Measurements from ENCODE around the gene GCNT4. TPM values are rescaled to one million over a fixed set of nuclear protein-coding genes. Genes with fewer than 3 reads are reported as not detected.
A peak's percentile ranks its signal among the peaks of the same experiment; 100 is the strongest.
"Not testable (repeated sequence)": the region's sequence is repeated elsewhere in the genome, so short reads cannot be mapped to it uniquely, and the experiment has no call there.

The GCNT4 gene, protein sequence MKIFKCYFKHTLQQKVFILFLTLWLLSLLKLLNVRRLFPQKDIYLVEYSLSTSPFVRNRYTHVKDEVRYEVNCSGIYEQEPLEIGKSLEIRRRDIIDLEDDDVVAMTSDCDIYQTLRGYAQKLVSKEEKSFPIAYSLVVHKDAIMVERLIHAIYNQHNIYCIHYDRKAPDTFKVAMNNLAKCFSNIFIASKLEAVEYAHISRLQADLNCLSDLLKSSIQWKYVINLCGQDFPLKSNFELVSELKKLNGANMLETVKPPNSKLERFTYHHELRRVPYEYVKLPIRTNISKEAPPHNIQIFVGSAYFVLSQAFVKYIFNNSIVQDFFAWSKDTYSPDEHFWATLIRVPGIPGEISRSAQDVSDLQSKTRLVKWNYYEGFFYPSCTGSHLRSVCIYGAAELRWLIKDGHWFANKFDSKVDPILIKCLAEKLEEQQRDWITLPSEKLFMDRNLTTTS
- total RNA-seq (16.6 TPM), polyA plus RNA-seq (10 to 100 TPM in 2 of 4 donors, 1 to 10 TPM in 2; 7.6 to 15.0 (median 10.3) TPM)

DNA sequence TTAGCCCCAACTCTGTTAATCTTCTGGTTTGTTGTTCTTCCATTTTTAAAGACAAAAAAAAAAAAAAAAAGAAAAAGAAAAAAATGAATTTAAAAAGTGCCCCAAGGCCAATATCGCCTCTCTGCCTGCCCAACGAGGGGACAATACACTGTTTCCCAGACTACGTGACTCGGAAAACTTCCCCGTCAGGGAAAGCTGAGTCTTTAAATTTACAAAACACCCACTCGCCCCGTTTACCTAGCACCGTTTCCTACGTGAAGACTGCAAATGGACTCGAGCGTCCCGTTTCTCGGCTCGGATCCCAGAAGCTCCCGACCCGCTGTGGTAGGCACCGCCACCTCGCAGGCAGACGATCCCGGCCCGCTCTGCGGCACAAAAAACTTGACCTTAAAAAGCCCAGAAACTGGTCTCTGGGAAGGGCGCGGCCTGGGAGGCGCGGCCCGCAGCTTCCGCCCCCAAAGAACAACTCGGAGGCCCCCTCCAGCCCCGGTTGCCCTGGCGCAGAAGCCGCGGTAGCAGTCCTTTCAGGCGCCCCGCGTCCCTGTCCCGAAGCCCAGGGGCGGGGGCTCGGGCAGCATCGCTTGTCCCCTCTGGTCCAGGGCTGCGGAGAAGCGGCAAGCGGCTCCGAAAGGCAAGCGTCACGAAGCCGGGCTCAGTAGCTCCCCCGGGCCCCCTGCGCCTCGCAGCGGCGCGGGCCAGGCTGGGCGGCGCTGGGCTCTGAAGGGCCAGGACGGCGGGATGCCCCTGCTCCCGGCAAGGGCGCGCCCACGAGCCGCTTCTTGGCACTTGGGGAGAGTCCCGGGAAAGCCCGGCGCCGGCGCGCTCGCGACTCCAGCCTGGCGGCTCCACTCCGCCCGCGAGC is at the start of gene GCNT4:
Gene GCNT4, minus strand, starts transcription at position 367 of the 862 bp plus-strand sequence. CDS start 22,521 bp downstream, outside the sequence.
- ATAC-seq (ENCODE audit: low read depth in 2 of 2) (peak in 1 of 2 donors; percentile 10), DNase-seq (peak; percentile 32 to 71 (median 61))
- Mint-ChIP-seq H3K4me1 (peaks cover 28 to 81% (median 63%) of the 10 kb centered on the region in 4 donors), H3K27me3 (peaks cover 9% of the 10 kb centered on the region), H3K4me3 (peak within 1 kb of the TSS; percentile 87 to 97 (median 95)), H3K27ac (peak within 1 kb of the TSS; percentile 93 to 97 (median 95)), H3K36me3 (peaks cover 29% of the 10 kb centered on the region), H3K9me3 (peaks cover 0 to 4% (median 0%) of the 10 kb centered on the region in 7 donors)
- peaks cover 12% of the 10 kb centered on the region for H3K36me3 ChIP-seq (ENCODE audit: control insufficient read depth, insufficient read depth, low read length)
- no peaks in the 10 kb centered on the region for H3K9me3 ChIP-seq (ENCODE audit: control insufficient read depth in 2 of 2, low read length in 2 of 2)
- H3K4me3 ChIP-seq (ENCODE audit: low read depth, low read length), result peak within 1 kb of the TSS; percentile 99
- H3K27ac ChIP-seq (ENCODE audit: insufficient read depth, low read length, poor library complexity, severe bottlenecking), result peak within 1 kb of the TSS; percentile 88
- H3K4me1 ChIP-seq (ENCODE audit: control insufficient read depth, insufficient read depth, low read length, poor library complexity, severe bottlenecking), result peaks cover 79% of the 10 kb centered on the region
- no peaks in the 10 kb centered on the region for H3K27me3 ChIP-seq (ENCODE audit: control insufficient read depth, insufficient read depth, low read length)

- H3K9me3 Mint-ChIP-seq; H3K27me3 ChIP-seq (ENCODE audit: control insufficient read depth, insufficient read depth, low read length); H3K27ac ChIP-seq (ENCODE audit: insufficient read depth, low read length, poor library complexity, severe bottlenecking); H3K9me3 ChIP-seq (ENCODE audit: control insufficient read depth in 2 of 2, low read length in 2 of 2); H3K27me3 Mint-ChIP-seq; H3K4me1 ChIP-seq (ENCODE audit: control insufficient read depth, insufficient read depth, low read length, poor library complexity, severe bottlenecking); ATAC-seq (ENCODE audit: low read depth in 2 of 2); H3K36me3 ChIP-seq (ENCODE audit: control insufficient read depth, insufficient read depth, low read length); H3K36me3 Mint-ChIP-seq: not testable (repeated sequence)
- H3K4me1 Mint-ChIP-seq, result peaks cover 12 to 46% (median 22%) of the 10 kb centered on the region in 4 donors
- peak in 1 of 3 donors; percentile 36 for DNase-seq
- peak overlapping the region; percentile 7 to 79 (median 9) for H3K27ac Mint-ChIP-seq
- peak overlapping the region; percentile 56 for H3K4me3 ChIP-seq (ENCODE audit: low read depth, low read length)
- H3K4me3 Mint-ChIP-seq, result peak overlapping the region in 2 of 4 donors; percentile 3 to 11
Measured at GRCh38 chr5:75095956-75096355, 43.6 kb upstream of the GCNT4 start.

GRCh38 chr5:75091597-75091996 is 39.2 kb upstream of the GCNT4 start:
- no peaks in the 10 kb centered on the region for H3K27me3 ChIP-seq (ENCODE audit: control insufficient read depth, insufficient read depth, low read length)
- H3K4me1 ChIP-seq (ENCODE audit: control insufficient read depth, insufficient read depth, low read length, poor library complexity, severe bottlenecking), result peaks cover 16% of the 10 kb centered on the region
- ATAC-seq (ENCODE audit: low read depth in 2 of 2) (peak in 1 of 2 donors; percentile 26), DNase-seq (no peak)
- Mint-ChIP-seq H3K4me1 (peaks cover 26 to 72% (median 38%) of the 10 kb centered on the region in 4 donors), H3K9me3 (peaks cover 0 to 1% (median 0%) of the 10 kb centered on the region in 7 donors), H3K27ac (no peak overlapping the region), H3K36me3 (no peaks in the 10 kb centered on the region), H3K27me3 (peaks cover 4% of the 10 kb centered on the region), H3K4me3 (no peak overlapping the region)
- H3K27ac ChIP-seq (ENCODE audit: insufficient read depth, low read length, poor library complexity, severe bottlenecking), result no peak overlapping the region
- H3K9me3 ChIP-seq (ENCODE audit: control insufficient read depth in 2 of 2, low read length in 2 of 2), result no peaks in the 10 kb centered on the region
- H3K36me3 ChIP-seq (ENCODE audit: control insufficient read depth, insufficient read depth, low read length), result no peaks in the 10 kb centered on the region
- no peak overlapping the region for H3K4me3 ChIP-seq (ENCODE audit: low read depth, low read length)

DNA sequence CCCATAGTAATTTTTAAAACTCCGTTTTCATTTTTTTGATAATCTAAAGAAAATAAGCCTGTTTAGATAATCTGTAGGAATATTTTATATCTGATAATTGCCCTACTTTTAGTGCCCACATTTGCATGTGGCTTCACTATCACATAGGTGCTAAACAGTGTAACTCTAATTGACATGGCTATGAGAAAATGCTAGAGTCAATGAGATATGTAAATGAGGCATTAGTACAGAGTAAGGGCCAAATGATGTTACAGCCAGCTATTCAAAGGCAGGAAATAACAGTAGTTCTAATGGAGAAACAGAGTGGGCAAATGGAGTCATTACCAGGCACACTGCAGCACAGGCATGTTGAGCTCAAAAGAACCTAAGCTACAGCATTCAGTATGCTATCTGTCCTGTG is 37.3 kb upstream of the GCNT4 start:
- H3K27ac Mint-ChIP-seq, result peak overlapping the region in 2 of 3 donors; percentile 17 to 32
- H3K27ac ChIP-seq (ENCODE audit: insufficient read depth, low read length, poor library complexity, severe bottlenecking), result no peak overlapping the region
- DNase-seq, result no peak
- ATAC-seq (ENCODE audit: low read depth in 2 of 2), result peak in 1 of 2 donors; percentile 40
- no peaks in the 10 kb centered on the region for H3K9me3 ChIP-seq (ENCODE audit: control insufficient read depth in 2 of 2, low read length in 2 of 2)
- no peak overlapping the region for H3K4me3 ChIP-seq (ENCODE audit: low read depth, low read length)
- H3K36me3 Mint-ChIP-seq, result no peaks in the 10 kb centered on the region
- H3K4me1 Mint-ChIP-seq, result peaks cover 14 to 55% (median 27%) of the 10 kb centered on the region in 4 donors
- no peaks in the 10 kb centered on the region for H3K36me3 ChIP-seq (ENCODE audit: control insufficient read depth, insufficient read depth, low read length)
- H3K27me3 Mint-ChIP-seq, result peaks cover 4% of the 10 kb centered on the region
- no peaks in the 10 kb centered on the region for H3K9me3 Mint-ChIP-seq
- H3K4me1 ChIP-seq (ENCODE audit: control insufficient read depth, insufficient read depth, low read length, poor library complexity, severe bottlenecking), result peaks cover 11% of the 10 kb centered on the region
- H3K27me3 ChIP-seq (ENCODE audit: control insufficient read depth, insufficient read depth, low read length), result no peaks in the 10 kb centered on the region
- peak overlapping the region in 1 of 4 donors; percentile 11 for H3K4me3 Mint-ChIP-seq

- Histone ChIP-seq H3K9me3 (ENCODE audit: control insufficient read depth in 2 of 2, low read length in 2 of 2) (no peaks in the 10 kb centered on the region), H3K27ac (ENCODE audit: insufficient read depth, low read length, poor library complexity, severe bottlenecking) (no peak overlapping the region), H3K4me1 (ENCODE audit: control insufficient read depth, insufficient read depth, low read length, poor library complexity, severe bottlenecking) (peaks cover 11% of the 10 kb centered on the region), H3K36me3 (ENCODE audit: control insufficient read depth, insufficient read depth, low read length) (no peaks in the 10 kb centered on the region), H3K4me3 (ENCODE audit: low read depth, low read length) (no peak overlapping the region), H3K27me3 (ENCODE audit: control insufficient read depth, insufficient read depth, low read length) (no peaks in the 10 kb centered on the region)
- Mint-ChIP-seq H3K9me3 (no peaks in the 10 kb centered on the region), H3K4me1 (peaks cover 10 to 52% (median 25%) of the 10 kb centered on the region in 4 donors), H3K4me3 (peak overlapping the region in 1 of 4 donors; percentile 45), H3K27ac (no peak overlapping the region), H3K36me3 (no peaks in the 10 kb centered on the region), H3K27me3 (peaks cover 4% of the 10 kb centered on the region)
- no peak for ATAC-seq (ENCODE audit: low read depth in 2 of 2)
- DNase-seq, result no peak
Measured at GRCh38 chr5:75089137-75089536, 36.8 kb upstream of the GCNT4 start.

DNA sequence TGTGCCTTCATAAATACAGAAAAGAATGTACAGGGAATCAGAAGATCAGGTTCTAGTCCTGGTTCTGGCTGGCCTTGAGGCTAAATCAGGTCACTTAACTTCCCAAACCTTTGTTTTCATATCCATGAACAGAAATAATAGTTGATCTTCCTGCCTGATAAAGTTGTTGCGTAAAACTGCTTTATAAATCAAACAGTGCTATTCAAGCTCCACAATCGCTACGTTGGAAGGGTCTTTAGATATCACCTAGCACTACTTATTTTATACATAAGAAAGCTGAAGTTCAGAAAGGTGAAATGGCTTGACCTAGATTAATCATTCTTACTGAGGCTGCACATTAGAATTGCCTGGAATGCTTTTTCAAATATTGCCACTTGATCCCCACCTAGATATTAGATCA is 36.3 kb upstream of the GCNT4 start:
- Histone ChIP-seq H3K4me3 (ENCODE audit: low read depth, low read length) (no peak overlapping the region), H3K9me3 (ENCODE audit: control insufficient read depth in 2 of 2, low read length in 2 of 2) (no peaks in the 10 kb centered on the region), H3K27ac (ENCODE audit: insufficient read depth, low read length, poor library complexity, severe bottlenecking) (no peak overlapping the region), H3K27me3 (ENCODE audit: control insufficient read depth, insufficient read depth, low read length) (no peaks in the 10 kb centered on the region), H3K36me3 (ENCODE audit: control insufficient read depth, insufficient read depth, low read length) (no peaks in the 10 kb centered on the region), H3K4me1 (ENCODE audit: control insufficient read depth, insufficient read depth, low read length, poor library complexity, severe bottlenecking) (peaks cover 11% of the 10 kb centered on the region)
- peak overlapping the region in 1 of 3 donors; percentile 15 for H3K27ac Mint-ChIP-seq
- H3K4me1 Mint-ChIP-seq, result peaks cover 10 to 48% (median 25%) of the 10 kb centered on the region in 4 donors
- no peak overlapping the region for H3K4me3 Mint-ChIP-seq
- no peaks in the 10 kb centered on the region for H3K9me3 Mint-ChIP-seq
- peaks cover 4% of the 10 kb centered on the region for H3K27me3 Mint-ChIP-seq
- no peak for DNase-seq
- H3K36me3 Mint-ChIP-seq, result no peaks in the 10 kb centered on the region
- no peak for ATAC-seq (ENCODE audit: low read depth in 2 of 2)

- H3K4me3 ChIP-seq (ENCODE audit: low read depth, low read length), result no peak overlapping the region
- no peak for ATAC-seq (ENCODE audit: low read depth in 2 of 2)
- peaks cover 27% of the 10 kb centered on the region for H3K4me1 ChIP-seq (ENCODE audit: control insufficient read depth, insufficient read depth, low read length, poor library complexity, severe bottlenecking)
- Mint-ChIP-seq H3K27me3 (no peaks in the 10 kb centered on the region), H3K36me3 (no peaks in the 10 kb centered on the region), H3K4me1 (peaks cover 15 to 46% (median 27%) of the 10 kb centered on the region in 4 donors), H3K4me3 (no peak overlapping the region), H3K9me3 (no peaks in the 10 kb centered on the region), H3K27ac (peak overlapping the region in 2 of 3 donors; percentile 69 to 90)
- no peaks in the 10 kb centered on the region for H3K9me3 ChIP-seq (ENCODE audit: control insufficient read depth in 2 of 2, low read length in 2 of 2)
- no peaks in the 10 kb centered on the region for H3K36me3 ChIP-seq (ENCODE audit: control insufficient read depth, insufficient read depth, low read length)
- DNase-seq, result no peak
- no peaks in the 10 kb centered on the region for H3K27me3 ChIP-seq (ENCODE audit: control insufficient read depth, insufficient read depth, low read length)
- H3K27ac ChIP-seq (ENCODE audit: insufficient read depth, low read length, poor library complexity, severe bottlenecking), result no peak overlapping the region
Measured at GRCh38 chr5:75081510-75081909, 29.2 kb upstream of the GCNT4 start.
